A172 (cell line): ENCODE measurements around the gene EFCAB12. TPM values are rescaled to one million over a fixed set of nuclear protein-coding genes. Genes with fewer than 3 reads are reported as not detected.
"Not testable (repeated sequence)": the region's sequence is repeated elsewhere in the genome, so short reads cannot be mapped to it uniquely, and the experiment has no call there.

Experiments used
- DNase-seq: peaks from one replicate; pipeline ENCODE4 v3.0.0-alpha.2; 2015; ENCODE audit warnings: low spot score
- total RNA-seq: library from RNA; depleted of rRNA; stranded (reverse); fragments of >200 nt; shearing (Covaris generic); gene quantifications from 2 replicates; pipeline ENCODE4 v1.2.3, GENCODE V29; 2014

Gene EFCAB12
- total RNA-seq, 1 experiment from 2014 or later, result 0.10 TPM

DNA sequence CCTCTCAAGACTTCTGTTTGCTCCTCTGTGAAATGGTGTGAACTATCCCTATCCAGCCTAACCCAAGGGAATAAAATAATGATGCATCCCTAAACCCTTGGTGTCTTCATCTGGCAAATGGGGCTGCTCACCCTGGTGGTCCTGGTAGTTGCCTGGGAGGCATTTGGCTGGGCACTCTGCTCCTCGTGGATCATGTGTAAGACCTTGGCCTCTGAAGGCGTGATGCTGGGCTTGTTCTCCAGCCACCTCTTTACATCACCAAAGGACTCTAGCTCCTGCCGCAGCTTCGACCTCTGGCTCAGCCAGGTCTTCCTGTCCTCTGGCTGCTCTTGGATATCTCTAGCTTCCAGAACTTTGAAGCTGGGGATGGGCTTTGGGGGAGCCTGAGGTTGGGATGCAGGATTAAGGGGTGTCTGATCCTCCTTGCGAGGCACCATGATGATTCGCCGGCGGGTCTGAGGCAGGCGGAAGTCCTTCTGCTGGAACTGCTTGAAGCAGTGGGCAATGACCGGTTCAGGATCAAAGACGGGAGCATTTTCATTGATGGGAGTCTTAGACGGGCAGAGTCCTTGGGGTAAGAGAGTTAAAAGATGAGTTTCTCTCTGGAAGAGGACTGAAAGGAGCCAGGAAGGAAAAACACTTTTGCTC is 7.1 kb downstream of the EFCAB12 start:
- no peak for DNase-seq

DNA sequence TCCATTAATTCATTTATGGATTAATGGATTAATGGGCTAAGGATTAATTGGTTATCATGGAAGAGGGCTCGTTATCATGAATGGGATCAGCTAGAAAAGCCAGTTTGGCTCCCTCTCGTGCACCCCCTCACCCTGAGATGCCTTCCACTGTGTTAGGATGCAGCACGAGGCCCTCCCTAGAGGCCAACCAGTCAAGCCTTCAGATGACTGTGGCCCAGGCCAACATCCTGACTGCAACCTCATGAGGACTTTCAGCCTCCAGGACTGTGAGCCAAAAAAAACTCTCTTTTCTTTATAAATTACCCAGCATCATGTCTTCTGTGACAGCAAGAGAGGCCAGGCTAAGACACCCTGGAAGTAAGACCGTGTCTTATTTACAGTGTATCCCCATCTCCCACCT is 9.0 kb downstream of the EFCAB12 start:
- DNase-seq, result no peak

DNA sequence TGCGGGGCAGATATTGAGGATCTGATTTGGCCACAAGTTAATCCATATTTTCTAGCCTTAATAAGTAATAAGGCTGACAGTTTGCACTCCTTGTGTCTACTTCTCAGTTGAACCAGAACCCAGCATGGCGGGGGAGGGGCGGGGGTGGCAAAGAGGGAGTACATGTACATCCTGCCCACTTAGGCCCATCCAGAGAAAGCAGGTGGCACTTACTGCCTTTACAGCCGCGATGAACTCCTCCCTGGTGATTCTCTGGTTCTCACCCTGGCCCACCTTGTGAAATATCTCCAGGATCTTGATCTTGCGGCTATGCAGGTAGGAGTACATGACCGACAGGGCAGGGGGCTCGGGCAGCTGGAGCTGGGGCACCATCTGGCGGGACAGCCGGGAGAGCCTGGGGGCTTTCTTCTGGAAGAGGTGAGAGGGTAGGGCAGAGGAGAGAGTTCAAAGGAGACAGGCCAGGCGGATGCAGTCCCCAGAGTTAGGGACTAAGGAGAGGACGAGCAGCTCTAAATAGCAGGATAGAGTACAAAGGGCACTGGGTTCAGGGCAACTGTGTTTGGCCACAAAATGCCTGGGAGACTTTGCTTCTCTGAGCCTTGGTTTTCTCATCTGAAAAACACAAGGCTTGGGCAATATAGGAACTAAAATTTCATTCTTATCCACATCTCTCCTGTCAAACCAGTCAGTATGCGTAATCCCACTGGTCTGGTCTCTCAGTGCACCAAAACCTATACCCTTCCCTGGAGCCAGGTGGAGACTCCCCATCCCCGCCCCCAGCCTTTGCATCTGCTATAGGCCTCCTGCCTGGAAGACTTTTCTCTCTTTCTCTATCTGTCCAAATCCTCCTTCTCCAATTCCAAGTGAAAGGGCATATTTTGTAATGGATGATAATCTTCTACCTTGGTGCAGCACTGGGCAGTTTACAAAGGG is 10.1 kb downstream of the EFCAB12 start:
- DNase-seq, result no peak

DNA sequence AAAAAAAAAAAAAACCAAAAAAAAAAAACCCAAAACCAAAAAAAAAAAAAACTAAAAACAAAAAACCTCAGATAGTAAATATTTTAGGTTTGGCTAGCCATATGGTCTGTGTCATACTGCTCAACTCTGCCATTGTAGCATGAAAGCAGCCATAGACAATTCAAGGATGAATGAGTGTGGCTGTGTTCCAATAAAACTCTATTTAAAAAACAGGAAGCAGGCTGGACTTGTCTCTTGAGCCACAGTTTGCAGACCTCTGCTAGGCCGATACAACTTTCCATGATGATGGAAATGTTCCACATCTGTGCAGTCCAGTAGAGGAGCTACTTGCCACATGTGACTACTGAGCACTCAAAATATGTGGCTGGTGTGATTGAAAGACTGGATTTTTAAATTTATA is 11.1 kb downstream of the EFCAB12 start:
- no peak for DNase-seq

DNA sequence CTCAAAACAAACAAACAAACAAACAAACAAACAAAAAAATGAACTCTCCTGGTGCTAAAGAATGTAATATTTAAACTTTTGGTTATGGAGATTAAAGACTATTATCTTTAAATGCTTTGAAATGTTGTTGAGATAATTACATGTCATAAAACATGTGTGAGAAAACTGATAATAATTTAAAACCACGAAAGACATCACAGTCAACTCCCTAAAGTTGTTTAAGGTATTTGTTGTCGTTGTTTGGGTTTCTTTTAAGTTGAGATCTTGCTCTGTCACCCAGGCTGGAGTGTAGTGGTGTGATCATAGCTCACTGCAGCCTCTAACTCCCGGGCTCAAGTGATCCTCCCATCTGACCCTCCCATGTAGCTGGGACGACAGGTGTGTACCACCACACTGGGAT is 12.0 kb downstream of the EFCAB12 start:
- no peak for DNase-seq

DNA sequence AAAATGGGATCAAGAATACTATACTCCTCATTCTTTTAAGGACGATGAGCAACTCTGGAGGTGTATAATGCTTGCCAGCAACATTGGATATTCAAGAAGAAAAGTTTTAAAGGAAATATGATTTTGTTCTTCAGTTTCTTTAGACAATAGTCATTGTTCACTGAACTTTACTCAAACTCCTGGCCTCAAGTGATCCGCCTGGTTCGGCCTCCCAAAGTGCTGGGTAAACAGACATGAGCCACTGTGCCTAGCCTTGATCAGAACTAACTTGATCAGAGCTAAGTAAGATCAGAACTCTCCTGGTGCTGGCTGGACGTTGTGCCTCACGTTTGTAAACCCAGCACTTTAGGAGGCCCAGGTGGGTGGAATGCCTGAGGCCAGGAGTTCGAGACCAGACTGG is 12.6 kb downstream of the EFCAB12 start:
- DNase-seq, result no peak

DNA sequence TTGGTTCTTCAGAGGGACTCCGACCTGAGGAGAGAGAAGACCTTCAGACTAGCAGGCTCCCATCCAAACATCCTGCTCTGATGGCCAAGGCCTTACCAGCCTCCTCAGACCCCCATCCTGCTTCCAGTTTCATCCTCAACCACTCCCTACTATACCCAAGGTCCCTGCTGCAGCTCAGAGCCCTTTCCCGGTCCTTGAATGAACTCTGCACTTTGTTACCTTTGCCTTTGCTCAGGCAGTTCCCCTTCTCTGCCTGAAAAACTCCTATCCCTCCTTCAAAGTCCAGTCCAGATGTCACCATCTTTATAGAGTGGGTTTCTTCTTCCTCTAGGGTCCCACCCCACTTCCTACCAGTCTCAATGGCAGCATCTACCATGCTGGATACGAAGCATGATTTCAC is 13.1 kb downstream of the EFCAB12 start:
- no peak for DNase-seq

DNA sequence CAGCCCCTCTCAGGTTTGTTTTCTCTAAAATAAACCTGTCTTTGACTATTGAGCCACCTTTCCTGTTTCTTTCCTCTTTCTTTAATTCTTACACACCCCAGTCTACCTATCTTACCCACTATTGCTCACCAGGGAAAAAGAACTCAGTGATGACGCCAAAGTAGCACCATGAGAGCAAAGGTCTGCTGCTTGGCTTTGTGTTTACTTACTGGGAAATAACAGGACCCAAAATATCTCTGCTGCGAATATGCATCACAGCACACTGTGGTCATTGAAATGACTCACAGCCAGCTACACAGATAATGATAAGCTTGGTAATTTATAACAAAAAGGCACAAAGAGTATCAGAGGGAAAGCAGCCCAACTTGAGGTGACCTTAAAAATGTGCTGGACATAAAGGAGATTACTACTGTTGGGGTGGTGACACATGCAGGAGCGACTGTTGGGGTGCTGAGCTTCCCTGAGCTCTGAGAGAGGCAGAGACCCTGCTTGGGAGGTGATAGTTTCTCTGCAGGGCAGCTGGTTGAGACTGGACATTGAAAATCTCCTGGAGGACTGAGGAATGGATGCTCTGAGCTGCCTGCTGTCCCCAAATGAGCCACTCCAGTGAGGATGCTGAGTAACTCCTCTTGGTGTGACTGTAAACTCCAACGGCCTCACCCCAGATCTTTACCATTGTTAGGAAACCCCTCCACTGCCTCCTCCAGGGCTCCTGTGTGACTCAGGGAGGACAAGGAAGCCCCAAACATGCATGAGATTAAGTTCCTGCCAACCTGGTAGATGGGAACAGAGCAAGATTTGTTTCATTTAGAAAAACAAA is 14.5 kb downstream of the EFCAB12 start:
- peak; percentile 93 for DNase-seq

DNA sequence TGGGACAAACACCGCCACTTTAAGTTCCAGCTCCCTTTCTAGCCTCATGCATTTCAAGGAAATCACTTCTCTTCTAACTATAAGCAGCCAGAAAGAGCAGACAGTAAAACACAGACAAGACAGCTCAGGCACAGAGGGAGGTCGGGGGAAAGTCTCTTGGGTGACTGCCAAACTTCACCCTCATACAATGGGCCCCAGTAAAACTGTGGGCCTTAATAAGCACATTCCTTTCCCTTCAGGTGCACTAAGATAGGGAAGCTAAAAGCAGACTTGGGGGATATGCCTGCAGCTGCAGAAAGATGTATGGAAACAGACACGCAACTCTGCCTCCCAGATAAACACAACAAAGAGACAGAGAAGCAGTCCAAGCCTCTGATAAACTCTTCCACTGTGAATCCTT is 15.2 kb downstream of the EFCAB12 start:
- not testable (repeated sequence) for DNase-seq

DNA sequence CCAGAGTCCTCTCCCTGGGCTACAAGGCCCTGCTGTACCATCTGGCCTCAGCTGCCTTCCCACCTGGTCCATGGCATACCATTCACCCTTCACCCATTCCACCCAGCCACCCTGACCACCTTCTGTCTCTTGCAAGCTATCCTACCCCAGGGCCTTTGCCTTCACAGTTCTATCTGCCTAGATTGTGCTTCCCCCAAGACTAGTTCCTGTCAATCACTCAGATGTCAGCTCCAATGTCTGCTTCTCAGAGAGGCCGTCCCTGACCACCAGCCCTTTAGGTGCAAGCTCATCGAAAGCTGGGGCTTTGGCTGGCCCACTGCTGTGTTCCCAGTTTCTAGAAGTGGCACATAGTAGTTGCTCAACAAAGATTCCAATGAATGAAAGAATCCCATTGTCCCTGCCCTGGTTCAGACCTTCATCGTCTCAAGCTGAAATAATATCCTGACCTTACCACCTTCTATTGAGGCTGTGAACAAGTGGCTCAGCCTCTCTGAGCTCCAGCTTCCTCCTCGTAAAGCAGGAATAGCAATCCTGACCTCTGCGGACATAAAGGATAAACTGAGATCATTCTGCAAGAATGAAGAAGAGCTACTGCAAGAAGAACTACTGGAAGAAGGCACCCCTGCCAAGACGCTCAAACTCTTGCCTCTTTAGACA is 15.8 kb downstream of the EFCAB12 start:
- no peak for DNase-seq

DNA sequence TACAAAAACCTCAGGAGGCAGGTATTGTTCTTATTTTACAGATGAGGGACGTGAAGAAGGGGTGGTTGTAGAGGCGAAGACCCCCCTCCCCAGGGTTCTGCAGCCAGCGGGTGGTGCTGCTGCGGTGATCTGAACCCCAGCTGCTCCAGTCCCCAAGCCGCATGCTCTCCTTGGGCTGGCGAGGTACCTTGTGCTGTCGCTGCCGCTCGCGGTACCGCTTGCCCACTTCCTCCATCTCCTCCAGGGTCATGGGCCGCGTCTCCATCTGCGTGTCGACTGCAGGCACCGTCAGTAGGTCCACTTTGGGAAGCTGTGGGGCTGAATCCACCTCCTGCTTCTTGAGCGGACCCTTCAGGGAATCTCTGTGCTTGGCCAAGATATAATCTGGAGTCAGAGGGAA is 17.5 kb downstream of the EFCAB12 start:
- no peak for DNase-seq

DNA sequence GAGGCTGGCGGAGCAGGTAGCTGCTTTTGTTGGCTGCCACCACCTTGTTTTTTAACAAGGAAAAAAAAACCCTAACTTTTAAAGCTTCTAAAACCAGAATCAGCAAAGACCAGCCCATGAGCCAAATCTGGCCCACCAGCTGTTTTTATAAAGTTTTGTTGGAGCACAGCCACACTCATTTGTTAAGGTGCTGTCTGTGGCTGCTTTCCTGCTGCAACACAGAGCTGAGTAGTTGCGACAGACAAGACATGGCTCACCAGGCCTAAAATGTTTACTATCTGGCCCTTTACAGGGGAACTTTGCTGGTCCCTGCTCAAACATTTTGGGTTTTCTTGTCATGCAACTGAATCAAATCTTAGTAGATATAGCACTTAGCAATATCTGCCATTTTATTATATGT is 18.9 kb downstream of the EFCAB12 start:
- no peak for DNase-seq

DNA sequence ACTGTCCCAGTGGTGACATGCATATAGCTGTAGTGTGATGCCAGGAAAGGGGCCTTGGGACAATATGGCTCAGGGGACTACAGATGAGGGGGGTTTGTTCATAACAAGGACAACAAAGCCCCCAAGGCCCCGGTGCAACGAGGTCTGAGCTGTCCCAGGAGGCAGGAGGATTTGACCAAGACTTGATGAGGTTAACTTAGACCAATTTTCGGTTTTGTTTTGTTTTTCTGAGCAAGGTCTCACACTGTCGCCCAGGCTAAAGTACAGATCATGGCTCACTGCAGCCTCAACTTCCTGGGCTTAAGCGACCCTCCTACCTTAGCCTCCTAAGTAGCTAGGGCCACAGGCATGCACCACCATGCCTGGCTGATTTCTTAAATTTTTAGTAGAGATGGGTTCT is 23.8 kb downstream of the EFCAB12 start:
- no peak for DNase-seq

DNA sequence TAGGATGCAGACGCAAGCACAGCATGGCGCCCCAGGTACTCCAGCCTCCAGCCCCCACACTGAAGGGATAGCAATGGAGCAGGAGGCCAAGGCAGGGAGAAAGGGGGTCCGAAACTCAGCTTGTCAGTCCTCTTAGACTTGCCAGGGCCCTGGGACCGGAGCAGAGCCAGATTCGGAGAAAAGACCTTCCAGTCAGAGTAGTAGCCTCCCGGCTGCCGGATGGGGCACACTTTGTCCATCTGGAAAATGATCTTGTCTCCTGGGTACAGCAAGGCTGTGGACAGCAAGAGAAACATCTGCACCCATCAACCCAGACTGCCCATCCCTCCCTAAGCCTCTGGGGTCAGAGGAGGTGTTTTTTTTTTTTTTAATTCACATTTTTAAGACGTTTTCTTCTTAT is 24.3 kb downstream of the EFCAB12 start:
- no peak for DNase-seq

DNA sequence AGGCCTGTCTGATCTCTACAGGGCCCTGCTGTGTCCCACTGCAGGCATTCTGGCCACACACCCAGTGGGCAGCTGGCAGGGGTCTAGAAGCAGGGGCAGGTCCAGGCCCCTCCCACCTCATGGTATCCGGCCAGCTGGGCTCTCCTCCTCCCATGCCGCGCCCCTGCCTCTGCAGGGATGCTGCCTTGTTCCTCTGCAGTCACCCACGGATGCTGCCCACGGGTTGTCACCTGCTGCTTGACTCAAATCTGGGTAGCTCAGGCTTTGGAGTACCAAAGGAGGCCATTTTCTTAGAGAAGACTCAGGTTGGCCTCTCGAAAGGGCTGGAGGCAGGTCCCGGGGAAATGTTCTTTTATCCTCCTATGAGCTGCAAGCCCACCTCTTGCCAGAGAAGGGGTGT is 25.0 kb downstream of the EFCAB12 start:
- no peak for DNase-seq

DNA sequence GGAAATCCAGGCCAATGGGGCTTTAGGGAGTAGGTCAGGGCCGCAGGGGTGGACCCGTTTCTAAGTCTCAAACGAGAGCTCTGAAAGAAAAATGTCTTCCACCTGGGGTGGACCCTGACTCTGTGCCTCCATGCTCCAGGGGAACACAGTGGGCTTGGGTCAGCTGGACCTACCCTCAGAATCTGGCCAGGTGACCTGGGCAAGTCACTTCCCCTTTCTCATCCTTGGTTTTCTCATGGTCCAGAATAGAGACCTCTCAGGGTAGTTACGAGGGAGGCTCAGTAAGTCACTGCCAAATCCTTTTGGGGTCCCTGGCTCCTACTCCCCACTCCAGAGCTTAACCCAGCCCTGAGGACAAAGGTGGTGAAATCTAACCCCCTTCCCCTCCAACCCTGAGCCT is 25.8 kb downstream of the EFCAB12 start:
- DNase-seq, result no peak

DNA sequence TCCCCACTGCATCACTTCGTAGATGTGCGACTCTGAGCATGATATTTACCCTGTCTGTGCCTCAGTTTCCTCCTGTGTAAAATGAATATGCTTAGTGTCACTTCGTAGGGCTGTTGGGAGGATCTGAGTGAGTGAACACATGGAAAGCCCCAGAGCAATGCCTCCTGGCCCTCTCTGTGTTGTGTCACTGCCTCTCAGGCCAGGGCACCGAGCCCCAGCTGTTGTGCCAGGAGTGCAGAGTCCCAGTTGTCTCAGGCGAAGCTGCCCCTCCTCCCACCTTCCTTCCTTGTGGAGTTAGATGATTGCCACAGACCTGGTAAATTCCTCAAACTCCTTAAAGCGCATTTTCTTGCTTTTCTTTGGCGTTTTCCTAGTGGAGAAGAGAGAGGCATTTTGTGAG is 26.2 kb downstream of the EFCAB12 start:
- DNase-seq, result no peak

DNA sequence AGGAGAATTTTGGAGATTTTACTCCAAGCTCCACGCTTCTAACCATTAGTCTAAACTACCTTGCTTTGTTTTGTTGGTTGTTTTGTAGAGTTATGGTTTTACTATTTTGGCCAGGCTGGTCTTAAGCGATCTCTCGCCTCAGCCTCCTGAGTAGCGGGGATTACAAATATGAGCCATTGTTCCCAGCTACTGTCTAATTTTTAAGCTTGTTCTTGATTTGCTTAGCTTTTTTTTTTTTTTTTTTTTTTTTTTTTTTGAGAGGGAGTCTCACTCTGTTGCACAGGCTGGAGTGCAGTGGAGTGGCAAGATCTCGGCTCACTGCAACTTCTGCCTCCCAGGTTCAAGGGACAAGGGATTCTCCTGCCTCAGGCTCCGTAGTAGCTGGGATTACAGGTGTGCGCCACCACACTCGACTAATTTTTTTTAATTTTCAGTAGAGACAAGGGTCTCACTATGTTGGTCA is 28.5 kb downstream of the EFCAB12 start:
- peak; percentile 64 for DNase-seq

DNA sequence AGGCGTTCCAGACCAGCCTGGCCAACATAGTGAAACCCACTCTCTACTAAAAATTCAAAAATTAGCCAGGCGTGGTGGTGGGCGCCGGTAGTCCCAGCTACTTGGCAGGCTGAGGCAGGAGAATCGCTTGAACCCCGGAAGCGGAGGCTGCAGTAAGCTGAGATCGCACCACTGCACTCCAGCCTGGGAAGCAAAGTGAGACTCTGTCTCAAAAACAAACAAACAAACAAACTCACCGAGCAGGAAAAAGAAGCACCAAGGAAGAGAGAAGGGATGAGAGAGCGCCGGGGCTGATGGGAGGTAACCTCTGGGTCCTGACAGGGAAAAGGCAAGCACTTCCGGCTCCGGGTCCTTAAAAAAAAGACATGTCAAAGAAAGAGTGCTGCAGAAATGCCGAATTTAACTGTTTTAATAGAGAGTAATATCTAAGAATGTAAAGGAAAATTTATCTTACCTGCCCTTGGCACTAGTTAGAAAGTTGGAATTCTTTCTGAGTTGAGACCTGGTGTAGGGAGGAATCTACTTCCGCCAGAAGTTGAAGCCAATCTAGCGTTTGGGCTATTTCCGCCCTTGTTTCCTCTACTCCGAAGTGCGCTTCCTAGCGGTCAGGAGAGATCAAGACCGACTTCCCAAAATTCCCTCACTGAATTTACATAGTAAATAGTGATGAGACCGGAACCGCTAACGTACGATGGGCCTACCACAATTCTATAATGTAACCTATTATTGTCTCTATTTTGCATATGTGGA is 29.1 kb downstream of the EFCAB12 start:
- DNase-seq, result peak; percentile 99

DNA sequence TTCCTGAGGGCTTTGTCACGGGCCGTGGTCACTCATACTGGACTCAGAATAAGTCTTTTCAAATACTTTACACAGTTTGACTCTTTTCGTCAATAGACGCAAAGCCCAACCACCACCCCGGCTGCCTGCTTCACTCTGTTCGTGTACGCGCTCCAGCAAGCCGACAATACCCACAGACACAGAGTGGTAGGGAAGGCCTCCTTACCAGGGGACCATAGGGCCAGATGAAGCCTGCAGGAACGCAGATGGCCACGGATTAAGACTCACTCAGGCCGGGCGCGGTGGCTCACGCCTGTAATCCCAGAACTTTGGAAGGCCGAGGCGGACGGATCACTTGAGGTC is 29.7 kb downstream of the EFCAB12 start:
- DNase-seq, result no peak
